Upper lobe of left lung (tissue), 6 donors: ENCODE measurements around the gene MESD. TPM values are rescaled to one million over a fixed set of nuclear protein-coding genes. Genes with fewer than 3 reads are reported as not detected.

Experiments
- ATAC-seq, 2 donors: fragments of 200-7000 bp; cut with Tn5 transposase; one replicate each; pipeline ENCODE4 v1.9.1; 2022; ENCODE audit warnings: mild to moderate bottlenecking in 2 of 2, moderate library complexity in 2 of 2; ENCODE audit not compliant: low FRiP score in 2 of 2
- DNase-seq, 2 donors: peaks; one replicate each; pipeline ENCODE4 v3.0.0-alpha.2; 2019 to 2020
- H3K27ac ChIP-seq, 4 donors: fragments of 200-600 bp; sonication (generic); one replicate each; pipeline ENCODE4 v1.5.1; 2016 to 2019
- H3K27me3 ChIP-seq, 4 donors: fragments of 200-600 bp; sonication (generic); one replicate each; pipeline ENCODE4 v1.5.1; 2017 to 2019
- H3K36me3 ChIP-seq, 4 donors: fragments of 200-600 bp; sonication (generic); one replicate each; pipeline ENCODE4 v1.5.1; 2016 to 2019
- H3K4me1 ChIP-seq, 4 donors: fragments of 200-600 bp; sonication (generic); one replicate each; pipeline ENCODE4 v1.5.1; 2018 to 2019
- H3K4me3 ChIP-seq, 4 donors: fragments of 200-600 bp; sonication (generic); one replicate each; pipeline ENCODE4 v1.5.1; 2017 to 2019; ENCODE audit warnings: mild to moderate bottlenecking in 2 of 4, moderate library complexity in 1 of 4
- H3K9me3 ChIP-seq, 4 donors: fragments of 200-600 bp; sonication (generic); one replicate each; pipeline ENCODE4 v1.5.1; 2018 to 2019
- EP300 ChIP-seq, 4 donors: sonication (generic); formaldehyde crosslinking; IDR thresholded peaks; one replicate each; pipeline ENCODE4 v1.5.1; 2017; ENCODE audit warnings: antibody characterized with exemption in 4 of 4, control low read depth in 2 of 4
- POLR2A ChIP-seq, 4 donors: fragments of 450-650 bp; IDR thresholded peaks; one replicate each; pipeline ENCODE4 v1.5.1; 2016 to 2017; ENCODE audit warnings: antibody characterized with exemption in 4 of 4, mild to moderate bottlenecking in 2 of 4
- POLR2AphosphoS5 ChIP-seq, 2 donors: sonication (generic); formaldehyde crosslinking; IDR thresholded peaks; one replicate each; pipeline ENCODE4 v1.5.1; 2017; ENCODE audit warnings: antibody characterized with exemption in 2 of 2
- WGBS, 2 donors: methylation state at CpG; one replicate each; pipeline ENCODE4 v1.1.5; 2017 to 2018; 5-methylcytosine and 5-hydroxymethylcytosine counted together
- total RNA-seq, 6 donors: library from RNA; depleted of rRNA in 4 of 6; stranded (reverse); fragments of >200 nt in 4 of 6; gene quantifications; one replicate each; pipeline versions ENCODE4 v1.1.0 to v1.2.1, GENCODE V29; 2016 to 2021
- TF ChIP-seq, protein P1 (sequence below), 6 experiments: fragments of 450-650 bp in 4 of 6; fragments of 200-600 bp in 2 of 6; sonication (generic) in 2 of 6; IDR thresholded peaks; one replicate each; pipeline ENCODE4 v1.5.1; 2016 to 2019; ENCODE audit warnings: antibody characterized with exemption in 6 of 6
- donor health status: DM: no; HTN: no; CAD: no; lungs with moderate emphysema.
- donor health status: DM: no; HTN: yes; CAD: no; lungs with severe emphysema.

MESD gene
- total RNA-seq, 6 donors from 2014 or later = 18.2 to 35.6 (median 23.5) TPM

DNA sequence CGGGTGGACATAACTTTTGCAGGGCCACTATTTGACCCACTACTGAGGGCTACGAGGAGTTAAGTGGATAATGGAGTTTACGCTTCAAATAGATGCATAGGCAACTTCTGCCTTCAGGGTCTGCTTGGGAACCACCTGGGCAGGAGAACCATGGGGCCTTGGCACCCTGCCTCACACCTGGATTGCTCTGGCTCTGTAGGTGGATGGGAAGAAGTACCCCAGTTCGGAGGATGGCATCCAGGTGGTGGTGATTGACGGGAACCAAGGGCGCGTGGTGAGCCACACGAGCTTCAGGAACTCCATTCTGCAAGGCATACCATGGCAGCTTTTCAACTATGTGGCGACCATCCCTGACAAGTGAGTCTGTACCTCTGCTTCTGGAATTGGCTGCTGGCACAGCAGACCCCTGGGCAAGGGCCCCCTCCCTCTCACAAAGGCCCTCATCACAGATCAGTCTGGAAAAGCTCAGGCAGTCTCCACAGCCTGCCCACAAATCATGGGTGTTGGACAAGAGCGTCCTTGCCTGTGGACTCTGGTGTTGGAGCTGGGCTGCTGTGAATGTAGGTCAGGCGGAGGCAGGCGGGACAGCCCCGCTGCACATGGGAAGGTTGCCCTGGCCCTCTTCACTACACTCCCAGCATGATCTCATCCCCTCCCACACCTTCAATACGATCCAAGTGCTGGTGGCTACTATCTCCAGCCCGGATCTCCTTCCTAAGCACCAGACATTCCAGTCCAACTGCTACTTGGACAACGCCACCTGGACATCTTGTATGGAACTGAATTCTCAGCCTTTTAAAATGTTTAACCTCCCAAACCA is 46.7 kb downstream of the MESD start:
- TF ChIP-seq EP300 (IDR thresholded peaks at IDR 0.05) = no peak
- no peak for TF ChIP-seq POLR2AphosphoS5 (IDR thresholded peaks at IDR 0.05)
- TF ChIP-seq POLR2A (IDR thresholded peaks at IDR 0.05) = no peak
- TF ChIP-seq, protein P1, sequence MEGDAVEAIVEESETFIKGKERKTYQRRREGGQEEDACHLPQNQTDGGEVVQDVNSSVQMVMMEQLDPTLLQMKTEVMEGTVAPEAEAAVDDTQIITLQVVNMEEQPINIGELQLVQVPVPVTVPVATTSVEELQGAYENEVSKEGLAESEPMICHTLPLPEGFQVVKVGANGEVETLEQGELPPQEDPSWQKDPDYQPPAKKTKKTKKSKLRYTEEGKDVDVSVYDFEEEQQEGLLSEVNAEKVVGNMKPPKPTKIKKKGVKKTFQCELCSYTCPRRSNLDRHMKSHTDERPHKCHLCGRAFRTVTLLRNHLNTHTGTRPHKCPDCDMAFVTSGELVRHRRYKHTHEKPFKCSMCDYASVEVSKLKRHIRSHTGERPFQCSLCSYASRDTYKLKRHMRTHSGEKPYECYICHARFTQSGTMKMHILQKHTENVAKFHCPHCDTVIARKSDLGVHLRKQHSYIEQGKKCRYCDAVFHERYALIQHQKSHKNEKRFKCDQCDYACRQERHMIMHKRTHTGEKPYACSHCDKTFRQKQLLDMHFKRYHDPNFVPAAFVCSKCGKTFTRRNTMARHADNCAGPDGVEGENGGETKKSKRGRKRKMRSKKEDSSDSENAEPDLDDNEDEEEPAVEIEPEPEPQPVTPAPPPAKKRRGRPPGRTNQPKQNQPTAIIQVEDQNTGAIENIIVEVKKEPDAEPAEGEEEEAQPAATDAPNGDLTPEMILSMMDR (IDR thresholded peaks at IDR 0.05) = no peak
- Histone ChIP-seq H3K4me3 (no peak overlapping the region), H3K4me1 (no peaks in the 10 kb centered on the region), H3K9me3 (no peaks in the 10 kb centered on the region), H3K27me3 (no peaks in the 10 kb centered on the region), H3K36me3 (peaks cover 3 to 82% (median 68%) of the 10 kb centered on the region in 4 donors), H3K27ac (no peak overlapping the region)
- WGBS, 2 donors = 91 to 92% methylated on average over 15 to 16 of the region's 16 CpGs
- peak in 1 of 2 donors; percentile 34 for DNase-seq
- peak in 1 of 2 donors; percentile 93 for ATAC-seq

DNA sequence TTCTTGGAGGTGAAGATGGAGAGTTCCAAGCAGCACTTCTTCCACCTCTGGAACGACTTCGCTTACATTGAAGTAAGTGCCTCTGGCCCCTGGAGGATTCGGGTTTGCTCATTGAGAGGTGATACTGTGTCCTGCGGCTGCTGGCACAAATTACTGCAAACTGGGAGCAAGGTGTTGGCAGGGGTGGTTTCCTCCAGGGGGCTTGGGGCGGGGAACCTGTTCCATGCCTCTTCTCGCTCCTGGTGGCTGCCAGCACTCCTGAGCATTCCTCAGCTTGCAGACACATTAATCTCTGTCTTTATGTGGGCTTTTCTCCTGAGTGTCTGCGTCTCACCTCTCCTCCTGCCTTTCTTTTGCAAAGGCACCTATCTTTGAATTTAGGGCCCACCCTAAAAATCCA is 47.4 kb downstream of the MESD start:
- Histone ChIP-seq H3K36me3 (peaks cover 3 to 76% (median 61%) of the 10 kb centered on the region in 4 donors), H3K4me1 (no peaks in the 10 kb centered on the region), H3K4me3 (no peak overlapping the region), H3K27ac (no peak overlapping the region), H3K9me3 (no peaks in the 10 kb centered on the region), H3K27me3 (no peaks in the 10 kb centered on the region)
- DNase-seq (no peak), ATAC-seq (no peak)
- WGBS, 2 donors = 80 to 95% methylated on average over 6 to 7 of the region's 7 CpGs
- TF ChIP-seq EP300 (IDR thresholded peaks at IDR 0.05) (no peak), POLR2AphosphoS5 (IDR thresholded peaks at IDR 0.05) (no peak), POLR2A (IDR thresholded peaks at IDR 0.05) (no peak)
- TF ChIP-seq, protein P1 (IDR thresholded peaks at IDR 0.05) = no peak

DNA sequence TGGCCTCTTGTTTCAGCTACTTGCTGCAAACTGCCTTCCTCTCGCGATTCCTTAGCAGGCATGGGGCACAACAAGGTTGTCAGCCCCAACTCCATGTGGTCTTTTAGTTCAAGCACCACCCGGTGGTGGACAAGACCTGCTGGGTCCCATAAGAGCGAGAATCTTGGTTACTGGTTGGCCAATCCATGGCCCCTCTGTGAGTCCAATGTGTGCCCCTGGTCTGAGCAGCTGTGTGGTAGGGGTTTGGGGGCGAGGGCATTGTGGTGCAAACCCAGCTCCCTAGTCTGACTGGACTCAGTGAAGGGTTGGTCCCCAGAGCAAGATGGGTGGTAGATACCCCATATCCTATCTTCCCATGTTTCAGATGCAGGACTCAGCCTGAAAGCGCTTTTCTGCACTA is 48.8 kb downstream of the MESD start:
- Histone ChIP-seq H3K36me3 (peaks cover 3 to 68% (median 53%) of the 10 kb centered on the region in 4 donors), H3K27ac (no peak overlapping the region), H3K4me1 (no peaks in the 10 kb centered on the region), H3K27me3 (no peaks in the 10 kb centered on the region), H3K4me3 (no peak overlapping the region), H3K9me3 (no peaks in the 10 kb centered on the region)
- WGBS, 2 donors = 98 to 100% methylated on average over 4 to 6 of the region's 6 CpGs
- TF ChIP-seq POLR2A (IDR thresholded peaks at IDR 0.05) (no peak), EP300 (IDR thresholded peaks at IDR 0.05) (no peak), POLR2AphosphoS5 (IDR thresholded peaks at IDR 0.05) (no peak)
- TF ChIP-seq, protein P1 (IDR thresholded peaks at IDR 0.05) = no peak
- DNase-seq (no peak), ATAC-seq (no peak)

DNA sequence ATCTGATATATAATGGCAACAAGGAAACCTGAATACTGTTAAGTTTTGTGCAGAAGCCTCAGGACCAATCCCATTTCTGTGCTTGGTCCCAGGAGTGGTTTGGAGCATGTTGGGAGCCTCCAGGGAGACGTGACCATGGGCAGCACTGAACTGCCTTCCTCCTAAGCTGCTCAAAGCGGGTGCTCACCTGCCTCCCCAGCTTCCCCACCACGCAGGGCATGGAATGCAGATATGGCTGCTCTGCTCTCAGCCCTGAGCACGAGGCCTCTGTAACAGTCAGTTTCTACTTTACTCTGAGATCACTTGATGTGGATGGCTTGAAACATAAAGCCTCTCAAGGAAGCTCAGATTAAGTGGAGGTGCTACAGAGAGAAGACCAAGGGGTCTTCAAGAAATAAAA is 49.3 kb downstream of the MESD start:
- Histone ChIP-seq H3K36me3 (peaks cover 3 to 63% (median 48%) of the 10 kb centered on the region in 4 donors), H3K4me3 (no peak overlapping the region), H3K9me3 (no peaks in the 10 kb centered on the region), H3K27me3 (no peaks in the 10 kb centered on the region), H3K27ac (no peak overlapping the region), H3K4me1 (no peaks in the 10 kb centered on the region)
- DNase-seq (no peak), ATAC-seq (no peak)
- WGBS, 2 donors = 98 to 100% methylated on average over 1 to 4 of the region's 4 CpGs
- TF ChIP-seq POLR2AphosphoS5 (IDR thresholded peaks at IDR 0.05) (no peak), POLR2A (IDR thresholded peaks at IDR 0.05) (no peak), EP300 (IDR thresholded peaks at IDR 0.05) (no peak)
- TF ChIP-seq, protein P1 (IDR thresholded peaks at IDR 0.05) = no peak
